Placental pericyte (primary cell): ENCODE data around the gene CMPK1. TPM values are rescaled to one million over a fixed set of nuclear protein-coding genes. Genes with fewer than 3 reads are reported as not detected.

Experiments used
- total RNA-seq: library from RNA; depleted of rRNA; stranded (reverse); fragments of >200 nt; gene quantifications from 2 replicates; pipeline ENCODE4 v1.2.3, GENCODE V29; 2012

Gene CMPK1
- total RNA-seq, result 63.0 and 103 TPM in 2 replicates

GRCh38 chr1:47333578-47333921 is at the start of gene CMPK1:
Gene CMPK1, plus strand, starts transcription at chr1:47333790. Its CDS starts 156 bp downstream, at chr1:47333946.

GRCh38 chr1:47313915-47314664 is 19.5 kb upstream of the CMPK1 start, which contains the start of gene STIL:
Gene STIL, minus strand, starts transcription at chr1:47314147. Its CDS starts 3,828 bp downstream, at chr1:47310319.

GRCh38 chr1:47415728-47416318 is 82.2 kb downstream of the CMPK1 start, which contains the start of gene FOXE3:
Gene FOXE3, plus strand, starts transcription at chr1:47416285. Its CDS starts 31 bp downstream, at chr1:47416316.

Other genes with a start within 250 kb of the CMPK1 start
- gene CYP4A22, start 196.3 kb upstream of the CMPK1 start, total RNA-seq, result not detected in 2 replicates
- not detected in 2 replicates for gene PDZK1IP1, start 143.8 kb upstream of the CMPK1 start, total RNA-seq
- gene TAL1, start 101.6 kb upstream of the CMPK1 start, total RNA-seq, result under 0.01 TPM in 1 of 2 replicates, not detected in the other
- gene STIL, start 19.6 kb upstream of the CMPK1 start, total RNA-seq, result 3.9 and 36.8 TPM in 2 replicates
- not detected in 2 replicates for gene FOXE3, start 82.5 kb downstream of the CMPK1 start, total RNA-seq
- 0.14 TPM in 1 of 2 replicates, not detected in the other for gene FOXD2, start 104.3 kb downstream of the CMPK1 start, total RNA-seq